CD14-positive monocyte (primary cell): Measurements from ENCODE around the gene ZNF621. TPM values are rescaled to one million over a fixed set of nuclear protein-coding genes. Genes with fewer than 3 reads are reported as not detected.

Experiments used
- DNase-seq, 3 donors: peaks; one replicate each; pipeline ENCODE4 v3.0.0-alpha.2; 2011 to 2022
- H2AFZ ChIP-seq: 2 replicates; pipeline ENCODE4 v1.6.0; 2012; ENCODE audit warnings: mild to moderate bottlenecking, low read depth, low read length, inconsistent platforms; ENCODE audit not compliant: insufficient read depth, poor library complexity, severe bottlenecking
- H3K27ac ChIP-seq, 2 donors: 1 replicate in 1 of 2; 2 replicates in 1 of 2; pipeline ENCODE4 v1.5.1; 2012 to 2013; ENCODE audit warnings: low read length in 2 of 2, control low read depth in 1 of 2, inconsistent platforms in 1 of 2, low read depth in 1 of 2, mild to moderate bottlenecking in 1 of 2
- H3K27me3 ChIP-seq, 2 donors: one replicate each; pipeline versions ENCODE4 v1.6.0 to v1.6.1; 2011 to 2013; ENCODE audit warnings: low read length in 2 of 2; ENCODE audit not compliant: control insufficient read depth in 2 of 2, insufficient read depth in 2 of 2
- H3K36me3 ChIP-seq, 2 donors: replicated peaks in 1 of 2; 1 replicate in 1 of 2; 2 replicates in 1 of 2; pipeline versions ENCODE4 v1.5.1 to v1.6.1; 2012 to 2013; ENCODE audit warnings: low read length in 2 of 2, control low read depth in 1 of 2, inconsistent platforms in 1 of 2, mild to moderate bottlenecking in 1 of 2; ENCODE audit not compliant: insufficient read depth in 2 of 2, control insufficient read depth in 1 of 2
- H3K4me1 ChIP-seq, 2 donors: 1 replicate in 1 of 2; 2 replicates in 1 of 2; pipeline versions ENCODE4 v1.5.1 to v1.6.1; 2012 to 2013; ENCODE audit warnings: low read length in 2 of 2, control low read depth in 1 of 2, inconsistent platforms in 1 of 2, mild to moderate bottlenecking in 1 of 2, moderate library complexity in 1 of 2; ENCODE audit not compliant: insufficient read depth in 2 of 2, control insufficient read depth in 1 of 2
- H3K4me2 ChIP-seq: replicated peaks from 2 replicates; pipeline ENCODE3; 2012; ENCODE audit warnings: low read length, moderate library complexity, mild to moderate bottlenecking; ENCODE audit not compliant: poor library complexity, severe bottlenecking; ENCODE audit errors: extremely low read depth
- H3K4me3 ChIP-seq, 3 experiments: fragments of 200-600 bp in 1 of 3; sonication (generic) in 1 of 3; replicated peaks in 1 of 3; 1 replicate in 2 of 3; 2 replicates in 1 of 3; pipeline ENCODE4 v1.5.1; 2011 to 2013; ENCODE audit warnings: low read length in 3 of 3, mild to moderate bottlenecking in 3 of 3, control low read depth in 2 of 3, low read depth in 2 of 3, inconsistent platforms in 1 of 3, moderate library complexity in 1 of 3
- H3K79me2 ChIP-seq: 2 replicates; pipeline ENCODE4 v1.6.0; 2012; ENCODE audit warnings: mild to moderate bottlenecking, control low read depth, inconsistent platforms, low read length, moderate library complexity; ENCODE audit not compliant: insufficient read depth
- H3K9ac ChIP-seq: 2 replicates; pipeline ENCODE4 v1.6.0; 2017; ENCODE audit warnings: low read length, mild to moderate bottlenecking; ENCODE audit not compliant: insufficient read depth, poor library complexity, severe bottlenecking
- H3K9me3 ChIP-seq, 2 donors: replicated peaks in 1 of 2; 1 replicate in 1 of 2; 2 replicates in 1 of 2; pipeline versions ENCODE4 v1.5.1 to v1.6.1; 2012 to 2013; ENCODE audit warnings: low read length in 2 of 2, control low read depth in 1 of 2; ENCODE audit not compliant: control insufficient read depth in 1 of 2, insufficient read depth in 1 of 2
- H4K20me1 ChIP-seq: 2 replicates; pipeline ENCODE4 v1.6.0; 2012; ENCODE audit warnings: mild to moderate bottlenecking, low read length, control low read depth, moderate library complexity; ENCODE audit not compliant: insufficient read depth
- H3K27ac Mint-ChIP-seq, 7 donors: one replicate each; pipeline ENCODE4 v1.8.0; 2020; ENCODE audit warnings: mild to moderate bottlenecking in 7 of 7, mixed read lengths in 7 of 7, moderate library complexity in 6 of 7, inconsistent platforms in 2 of 7
- H3K27me3 Mint-ChIP-seq, 3 donors: one replicate each; pipeline ENCODE4 v1.8.0; 2021 to 2022; ENCODE audit warnings: low read depth in 3 of 3, mild to moderate bottlenecking in 3 of 3, mixed read lengths in 3 of 3, moderate library complexity in 3 of 3, inconsistent platforms in 1 of 3
- H3K36me3 Mint-ChIP-seq, 2 donors: one replicate each; pipeline ENCODE4 v1.8.0; 2020; ENCODE audit warnings: mixed read lengths in 2 of 2, inconsistent platforms in 1 of 2, mild to moderate bottlenecking in 1 of 2
- H3K4me1 Mint-ChIP-seq: one replicate; pipeline ENCODE4 v1.8.0; 2020; ENCODE audit warnings: mild to moderate bottlenecking, mixed read lengths
- H3K4me3 Mint-ChIP-seq, 2 donors: one replicate each; pipeline ENCODE4 v1.8.0; 2020; ENCODE audit warnings: mild to moderate bottlenecking in 2 of 2, mixed read lengths in 2 of 2, moderate library complexity in 1 of 2
- H3K9me3 Mint-ChIP-seq, 7 donors: one replicate each; pipeline ENCODE4 v1.8.0; 2020 to 2022; ENCODE audit warnings: mixed read lengths in 7 of 7, mild to moderate bottlenecking in 6 of 7, moderate library complexity in 6 of 7, inconsistent platforms in 2 of 7
- WGBS: methylation state at CpG from one replicate; pipeline ENCODE4 v1.1.5; 2013; ENCODE audit warnings: missing lambda C conversion rate; ENCODE audit not compliant: insufficient coverage; 5-methylcytosine and 5-hydroxymethylcytosine counted together
- intact Hi-C, 2 donors: fragments of 100-400 bp; cut with micrococcal nuclease; formaldehyde crosslinking; loops; one replicate each; pipeline versions ENCODE4 v1.15.0 to v1.15.1; 2023
- polyA plus RNA-seq, 3 donors: library from polyadenylated mRNA; depleted of rRNA in 1 of 3; unstranded in 2 of 3; stranded (reverse) in 1 of 3; fragments of 300-500 nt in 2 of 3; fragments of >200 nt in 1 of 3; fragmentation: Illumina TruSeq in 2 of 3; gene quantifications; 1 replicate in 2 of 3; 2 replicates in 1 of 3; pipeline ENCODE4 v1.2.3, GENCODE V29; 2012 to 2021
- TF ChIP-seq, protein P1 (sequence below): fragments of 200-600 bp; IDR thresholded peaks from one replicate; pipeline ENCODE4 v1.8.0; 2022; ENCODE audit warnings: antibody characterized with exemption, mild to moderate bottlenecking

ZNF621 gene
- polyA plus RNA-seq, 3 donors = 1.1 to 12.2 (median 2.0) TPM

DNA sequence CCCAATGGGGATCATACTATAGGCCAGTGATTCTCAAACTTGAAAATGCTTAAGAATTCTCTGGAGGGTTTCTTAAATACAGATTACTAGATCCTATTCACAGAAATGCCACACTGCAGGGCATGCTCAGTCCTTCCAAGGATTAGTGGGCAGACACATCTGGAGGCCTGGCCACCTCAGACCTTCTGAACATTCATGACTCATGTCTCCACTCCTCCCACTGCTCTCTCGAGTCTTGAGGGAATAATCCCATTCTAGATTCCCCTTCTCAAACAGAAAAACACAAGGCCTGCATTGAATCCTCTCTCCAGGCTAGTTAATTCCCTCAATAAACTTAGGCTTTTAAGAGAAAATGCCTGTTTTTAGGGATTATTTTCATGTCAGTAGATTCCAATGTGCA lies 22.1 kb downstream of the ZNF621 start:
- no peaks in the 10 kb centered on the region for H3K36me3 ChIP-seq
- no peak overlapping the region for H3K27ac ChIP-seq
- H3K4me1 ChIP-seq = no peaks in the 10 kb centered on the region
- Mint-ChIP-seq H3K27ac (no peak overlapping the region), H3K4me3 (no peak overlapping the region), H3K27me3 (no peaks in the 10 kb centered on the region), H3K9me3 (peaks cover 8 to 19% (median 17%) of the 10 kb centered on the region in 7 donors), H3K36me3 (no peaks in the 10 kb centered on the region), H3K4me1 (no peaks in the 10 kb centered on the region)
- TF ChIP-seq, protein P1, sequence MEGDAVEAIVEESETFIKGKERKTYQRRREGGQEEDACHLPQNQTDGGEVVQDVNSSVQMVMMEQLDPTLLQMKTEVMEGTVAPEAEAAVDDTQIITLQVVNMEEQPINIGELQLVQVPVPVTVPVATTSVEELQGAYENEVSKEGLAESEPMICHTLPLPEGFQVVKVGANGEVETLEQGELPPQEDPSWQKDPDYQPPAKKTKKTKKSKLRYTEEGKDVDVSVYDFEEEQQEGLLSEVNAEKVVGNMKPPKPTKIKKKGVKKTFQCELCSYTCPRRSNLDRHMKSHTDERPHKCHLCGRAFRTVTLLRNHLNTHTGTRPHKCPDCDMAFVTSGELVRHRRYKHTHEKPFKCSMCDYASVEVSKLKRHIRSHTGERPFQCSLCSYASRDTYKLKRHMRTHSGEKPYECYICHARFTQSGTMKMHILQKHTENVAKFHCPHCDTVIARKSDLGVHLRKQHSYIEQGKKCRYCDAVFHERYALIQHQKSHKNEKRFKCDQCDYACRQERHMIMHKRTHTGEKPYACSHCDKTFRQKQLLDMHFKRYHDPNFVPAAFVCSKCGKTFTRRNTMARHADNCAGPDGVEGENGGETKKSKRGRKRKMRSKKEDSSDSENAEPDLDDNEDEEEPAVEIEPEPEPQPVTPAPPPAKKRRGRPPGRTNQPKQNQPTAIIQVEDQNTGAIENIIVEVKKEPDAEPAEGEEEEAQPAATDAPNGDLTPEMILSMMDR = no peak
- H3K4me3 ChIP-seq = no peak overlapping the region
- H3K9ac ChIP-seq = no peak overlapping the region
- DNase-seq = no peak
- H2AFZ ChIP-seq = no peak overlapping the region
- H3K9me3 ChIP-seq = peaks cover 0 to 8% of the 10 kb centered on the region in 2 donors
- intact Hi-C loops = no loop called here
- no peaks in the 10 kb centered on the region for H3K27me3 ChIP-seq
- H4K20me1 ChIP-seq = no peaks in the 10 kb centered on the region
- no peaks in the 10 kb centered on the region for H3K79me2 ChIP-seq
- H3K4me2 ChIP-seq = no peak overlapping the region
- no CpG with 5 or more reads among the region's 1 CpG for WGBS

DNA sequence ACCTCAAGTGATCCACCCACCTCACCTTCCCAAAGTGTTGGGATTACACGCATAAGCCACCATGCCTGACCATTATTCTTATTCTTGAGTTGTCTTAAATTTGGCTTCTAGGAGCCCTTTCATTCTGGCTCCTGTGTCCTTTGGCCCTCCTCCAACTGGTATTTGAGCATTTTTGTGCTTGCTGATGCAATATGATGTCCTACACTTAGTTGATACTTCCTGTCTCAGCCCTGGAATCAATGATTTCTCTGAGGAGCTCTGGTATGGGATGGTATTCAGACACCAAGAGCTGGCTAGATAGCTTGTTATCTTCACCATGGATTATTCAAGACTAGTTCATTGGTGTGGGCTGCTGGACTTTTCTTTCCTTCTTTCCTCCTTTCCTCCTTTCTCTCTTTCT lies 25.4 kb downstream of the ZNF621 start:
- Mint-ChIP-seq H3K36me3 (no peaks in the 10 kb centered on the region), H3K27ac (no peak overlapping the region), H3K4me1 (no peaks in the 10 kb centered on the region), H3K27me3 (no peaks in the 10 kb centered on the region), H3K9me3 (peaks cover 8 to 18% (median 17%) of the 10 kb centered on the region in 7 donors), H3K4me3 (no peak overlapping the region)
- Histone ChIP-seq H3K4me3 (no peak overlapping the region), H3K79me2 (no peaks in the 10 kb centered on the region), H3K27ac (no peak overlapping the region), H3K27me3 (no peaks in the 10 kb centered on the region), H3K4me1 (no peaks in the 10 kb centered on the region), H3K9me3 (peaks cover 0 to 8% of the 10 kb centered on the region in 2 donors), H4K20me1 (no peaks in the 10 kb centered on the region), H3K4me2 (no peak overlapping the region), H3K36me3 (no peaks in the 10 kb centered on the region), H2AFZ (no peak overlapping the region), H3K9ac (no peak overlapping the region)
- no peak for DNase-seq
- 100% methylated on average over 1 of the region's 1 CpG for WGBS
- TF ChIP-seq, protein P1 = no peak
- intact Hi-C loops = no loop called here
